Measurements from ENCODE around the gene MAN2A1.
"Not testable (repeated sequence)": the region's sequence is repeated elsewhere in the genome, so short reads cannot be mapped to it uniquely, and the experiment has no call there.

The MAN2A1 gene

DNA sequence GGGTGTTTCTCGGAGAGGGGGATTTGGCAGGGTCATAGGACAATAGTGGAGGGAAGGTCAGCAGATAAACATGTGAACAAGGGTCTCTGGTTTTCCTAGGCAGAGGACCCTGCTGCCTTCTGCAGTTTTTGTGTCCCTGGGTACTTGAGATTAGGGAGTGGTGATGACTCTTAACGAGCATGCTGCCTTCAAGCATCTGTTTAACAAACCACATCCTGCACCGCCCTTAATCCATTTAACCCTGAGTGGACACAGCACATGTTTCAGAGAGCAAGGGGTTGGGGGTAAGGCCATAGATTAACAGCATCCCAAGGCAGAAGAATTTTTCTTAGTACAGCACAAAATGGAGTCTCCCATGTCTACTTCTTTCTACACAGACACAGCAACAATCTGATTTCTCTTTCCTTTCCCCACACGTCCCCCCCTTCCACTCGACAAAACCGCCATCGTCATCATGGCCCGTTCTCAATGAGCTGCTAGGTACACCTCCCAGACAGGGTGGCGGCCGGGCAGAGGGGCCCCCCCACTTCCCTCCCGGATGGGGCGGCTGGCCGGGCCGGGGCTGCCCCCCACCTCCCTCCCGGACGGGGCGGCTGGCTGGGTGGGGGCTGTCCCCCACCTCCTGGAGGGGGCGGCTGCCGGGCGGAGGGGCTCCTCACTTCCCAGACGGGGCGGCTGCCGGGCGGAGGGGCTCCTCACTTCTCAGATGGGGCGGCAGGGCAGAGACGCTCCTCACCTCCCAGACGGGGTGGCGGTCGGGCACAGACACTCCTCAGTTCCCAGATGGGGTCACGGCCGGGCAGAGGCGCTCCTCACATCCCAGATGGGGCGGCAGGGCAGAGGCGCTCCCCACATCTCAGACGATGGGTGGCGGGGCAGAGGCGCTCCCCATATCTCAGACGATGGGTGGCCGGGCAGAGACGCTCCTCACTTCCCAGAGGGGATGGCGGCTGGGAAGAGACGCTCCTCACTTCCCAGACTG is 142.8 kb downstream of the MAN2A1 start:
- DNase-seq = not testable (repeated sequence)

DNA sequence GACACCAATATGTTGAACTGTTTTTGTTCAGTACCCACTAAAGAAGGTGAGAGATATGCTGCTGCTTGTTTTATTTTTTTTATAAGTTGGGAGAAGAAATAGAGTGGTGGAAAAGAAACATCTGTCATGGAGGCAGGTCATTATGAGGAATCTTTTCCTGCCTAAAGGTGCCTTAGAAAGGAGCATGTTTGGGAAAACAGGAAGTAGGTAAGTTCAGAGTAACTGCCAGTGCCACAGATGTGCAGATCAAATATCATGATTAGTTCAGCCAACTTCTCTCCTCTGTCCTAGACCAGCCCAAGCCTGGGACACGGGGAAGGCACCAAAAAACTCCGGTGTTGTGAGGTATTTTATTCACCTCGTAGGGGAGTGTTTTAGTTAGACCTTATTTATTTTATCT is 144.2 kb downstream of the MAN2A1 start:
- DNase-seq = no peak

DNA sequence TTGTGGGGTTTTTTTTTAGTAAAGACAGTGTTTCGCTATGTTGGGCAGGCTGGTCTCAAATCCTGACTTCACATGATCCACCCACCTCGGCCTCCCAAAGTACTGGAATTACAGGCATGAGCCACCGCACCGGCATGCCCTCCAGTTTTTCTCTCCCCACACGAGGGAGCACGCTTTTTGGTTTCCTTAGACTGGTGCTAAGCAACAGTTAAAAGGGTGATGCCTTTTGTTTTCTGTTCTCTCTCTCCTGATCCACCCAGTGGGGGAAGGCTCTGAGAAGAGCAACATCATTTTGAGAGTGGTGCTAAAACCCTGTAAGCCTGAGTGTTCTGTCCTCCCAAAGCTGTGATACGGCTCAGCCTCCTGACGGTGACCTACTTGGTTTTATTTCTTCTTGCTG is 146.6 kb downstream of the MAN2A1 start:
- DNase-seq = no peak

- no peak for DNase-seq
Measured at GRCh38 chr5:109837231-109837861, 147.6 kb downstream of the MAN2A1 start.

- DNase-seq = no peak
Measured at GRCh38 chr5:109838157-109838556, 148.4 kb downstream of the MAN2A1 start.

DNA sequence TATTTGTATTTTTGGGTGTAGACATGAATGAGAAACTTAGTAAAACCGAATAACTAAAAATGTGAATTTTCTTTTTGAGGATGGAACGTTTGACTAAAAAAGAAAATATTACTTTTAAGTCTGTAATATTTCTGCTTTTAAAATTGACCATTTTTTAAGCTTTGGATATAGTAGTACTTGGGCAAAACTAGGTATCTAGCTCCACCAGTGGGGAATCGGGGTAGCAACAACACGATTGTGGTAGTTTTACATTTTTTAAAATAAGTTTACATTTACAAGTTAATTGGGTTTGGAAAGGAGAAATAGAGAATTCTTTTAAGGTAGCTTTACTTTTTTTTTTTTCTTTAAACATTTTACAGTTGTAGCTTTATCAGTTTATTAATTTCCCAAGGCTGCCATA is 154.4 kb downstream of the MAN2A1 start:
- DNase-seq = no peak

- no peak for DNase-seq
Measured at GRCh38 chr5:109844695-109845094, 155.0 kb downstream of the MAN2A1 start.

DNA sequence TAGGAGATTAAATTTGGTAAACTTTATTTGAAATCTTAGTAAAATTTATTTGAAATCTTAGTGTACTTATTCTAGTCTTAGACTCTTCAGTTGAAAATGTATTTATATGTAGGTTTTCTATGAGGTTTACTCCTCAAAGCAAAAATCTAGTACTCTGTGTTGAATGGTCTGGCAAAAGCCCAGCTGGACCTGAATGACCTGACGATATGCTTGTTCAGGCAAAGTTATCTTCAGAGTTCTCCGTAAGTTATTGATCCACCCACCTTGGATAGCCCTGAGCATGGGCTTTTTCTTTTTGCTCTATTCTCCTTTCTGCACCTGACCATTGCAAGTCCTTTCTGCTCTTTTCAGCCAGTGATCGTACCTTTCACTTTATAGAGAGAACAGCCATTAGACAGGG is 158.4 kb downstream of the MAN2A1 start:
- no peak for DNase-seq

DNA sequence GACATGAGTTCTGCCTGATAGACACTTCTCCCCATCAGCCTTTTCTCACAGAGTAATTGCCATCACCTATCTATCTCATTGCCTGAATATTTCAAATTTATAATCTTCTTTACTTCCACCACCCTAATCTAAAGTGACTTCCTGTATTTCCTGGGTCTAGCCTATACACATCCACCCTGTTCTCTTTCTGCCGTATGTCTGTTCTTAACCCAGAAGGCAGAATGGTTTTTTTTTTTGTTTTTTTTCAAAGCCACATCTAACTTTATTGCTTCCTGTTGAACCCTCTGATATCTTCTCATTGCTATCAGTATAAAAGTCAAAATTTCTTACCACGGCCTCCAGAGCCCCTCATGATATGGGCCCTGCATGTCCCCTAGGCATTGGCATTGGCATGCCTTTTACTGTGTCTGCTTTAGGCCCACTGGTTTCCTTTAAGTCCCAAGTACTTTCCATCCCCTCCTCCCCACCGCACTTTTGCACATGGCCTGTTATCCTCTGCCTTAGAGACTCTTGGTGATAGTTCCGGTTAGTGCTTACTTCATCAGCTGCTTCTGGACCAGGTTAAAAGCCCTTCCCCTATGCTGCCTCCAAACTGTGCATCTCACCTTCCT is 159.9 kb downstream of the MAN2A1 start:
- DNase-seq = no peak

- no peak for DNase-seq
Measured at GRCh38 chr5:109852371-109853155, 162.8 kb downstream of the MAN2A1 start.

DNA sequence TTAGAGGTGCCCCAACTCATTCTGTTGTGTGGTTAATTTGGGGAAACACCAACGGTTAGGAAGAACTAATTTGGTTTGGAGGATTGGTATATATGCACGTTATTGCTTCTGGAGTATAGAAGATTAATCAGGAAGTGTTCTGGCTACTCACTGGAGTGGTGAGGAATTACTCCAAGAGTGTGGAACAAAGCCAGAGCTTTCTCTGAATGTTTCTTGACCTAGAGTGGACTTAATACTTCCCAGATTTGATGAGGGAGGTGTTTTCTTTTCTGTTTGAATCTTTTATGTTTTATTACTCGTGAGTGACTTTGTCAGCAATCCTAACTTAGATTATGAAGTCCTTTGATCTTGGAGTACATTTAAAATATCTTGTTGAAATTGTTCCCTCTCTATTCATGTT is 163.7 kb downstream of the MAN2A1 start:
- no peak for DNase-seq

DNA sequence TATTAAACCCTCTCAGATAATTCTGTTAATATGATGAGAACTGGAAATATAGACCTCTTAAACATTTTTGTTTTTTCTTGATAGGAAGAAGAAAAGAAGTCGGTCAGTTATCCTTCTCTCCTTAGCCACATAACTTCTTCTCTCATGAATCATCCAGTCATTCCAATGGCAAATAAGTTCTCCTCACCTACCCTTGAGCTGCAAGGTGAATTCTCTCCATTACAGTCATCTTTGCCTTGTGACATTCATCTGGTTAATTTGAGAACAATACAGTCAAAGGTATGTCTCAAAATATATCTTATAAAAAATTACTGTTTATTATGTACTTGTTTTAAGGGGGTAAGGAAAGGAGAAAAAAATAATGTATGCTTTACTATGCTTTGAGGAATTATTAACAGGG is 165.3 kb downstream of the MAN2A1 start:
- no peak for DNase-seq

GRCh38 chr5:109857405-109858031 is 167.8 kb downstream of the MAN2A1 start:
- DNase-seq = peak; percentile 36

DNA sequence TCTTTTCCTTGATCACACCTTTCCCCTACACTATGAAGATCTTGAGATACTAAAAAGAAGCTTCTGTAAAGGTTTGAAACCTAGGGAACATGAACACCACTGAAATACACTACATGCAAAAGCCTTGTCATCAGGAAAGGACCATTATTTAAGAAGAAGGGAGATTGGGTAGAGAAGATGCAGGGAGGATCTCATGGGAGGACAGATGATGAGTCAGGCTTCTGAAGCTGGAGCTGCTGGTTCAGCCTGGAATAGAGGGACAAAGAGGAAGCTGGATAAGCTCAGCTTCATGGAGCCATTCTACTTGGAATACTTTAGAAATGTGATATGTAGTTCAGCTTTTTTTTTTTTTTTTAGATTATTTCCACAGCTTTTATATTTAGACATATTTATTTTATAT is 169.8 kb downstream of the MAN2A1 start:
- DNase-seq = no peak

- no peak for DNase-seq
Measured at GRCh38 chr5:109862301-109862700, 172.6 kb downstream of the MAN2A1 start.

DNA sequence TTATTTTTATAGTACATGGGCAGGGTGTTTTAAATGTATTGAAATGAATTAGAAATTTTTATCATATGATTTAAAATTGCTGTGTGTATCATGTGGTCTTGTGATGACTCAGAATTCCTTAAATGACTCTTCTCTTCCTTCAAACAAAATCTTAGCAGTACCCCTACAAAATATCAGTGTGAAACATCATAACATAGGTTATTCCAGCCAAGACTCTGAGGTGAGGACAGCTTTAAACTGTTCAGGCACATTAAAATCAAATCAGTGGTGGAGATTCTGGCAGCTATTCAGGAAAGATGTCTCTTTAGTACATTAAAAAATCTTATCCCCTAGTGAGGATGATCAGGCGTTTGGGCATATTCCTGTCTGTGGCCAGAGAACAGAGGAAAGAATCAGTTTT is 174.0 kb downstream of the MAN2A1 start:
- DNase-seq = peak; percentile 53

GRCh38 chr5:109865637-109866036 is 175.9 kb downstream of the MAN2A1 start:
- no peak for DNase-seq

- no peak for DNase-seq
Measured at GRCh38 chr5:109866051-109866450, 176.3 kb downstream of the MAN2A1 start.

DNA sequence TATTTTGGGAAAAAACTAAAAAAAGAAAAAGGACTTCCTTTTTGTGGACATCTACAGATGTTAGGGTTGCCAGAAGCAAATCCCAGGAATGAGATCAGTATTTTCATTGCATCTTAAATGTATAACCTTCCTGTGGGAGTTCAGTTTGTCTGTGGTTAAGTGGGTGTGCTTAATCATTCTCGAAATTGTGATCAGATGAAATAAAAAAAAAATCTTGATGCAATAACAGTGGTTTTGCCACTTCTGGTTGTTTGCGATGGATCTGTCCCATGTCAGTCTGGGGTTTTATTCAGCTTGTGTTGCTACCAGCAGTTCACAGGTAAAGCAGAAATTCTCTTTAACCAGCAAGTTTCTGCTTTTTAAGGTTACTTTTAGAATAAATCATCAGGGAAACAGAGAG is 179.0 kb downstream of the MAN2A1 start:
- no peak for DNase-seq

DNA sequence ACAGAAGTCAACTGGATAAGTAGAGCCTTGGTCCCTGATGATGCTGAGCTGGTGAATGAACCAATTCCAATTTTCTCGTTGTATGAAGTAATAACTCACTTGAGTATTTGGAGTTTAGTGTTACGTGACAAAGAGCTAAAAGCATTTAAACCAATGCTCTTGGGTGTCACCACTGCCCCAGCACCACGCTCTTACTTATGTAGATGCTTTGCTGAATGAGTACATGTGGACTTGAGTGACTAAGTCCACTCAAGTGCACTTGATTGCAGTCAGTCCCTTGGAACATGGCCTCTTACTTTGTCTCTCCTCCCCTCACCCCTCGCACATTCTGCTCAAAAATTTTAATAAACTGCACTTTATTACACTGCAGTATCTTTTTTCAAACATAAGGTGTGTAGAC is 184.0 kb downstream of the MAN2A1 start:
- DNase-seq = no peak

- no peak for DNase-seq
Measured at GRCh38 chr5:109874108-109874507, 184.4 kb downstream of the MAN2A1 start.

- no peak for DNase-seq
Measured at GRCh38 chr5:109876030-109876725, 186.5 kb downstream of the MAN2A1 start.
